GM12892 (cell line): ENCODE results near the gene RTN4.

Experiments
- POLR2A ChIP-seq: IDR thresholded peaks from 2 replicates; pipeline ENCODE4 v1.6.1; 2011; ENCODE audit warnings: low read depth, low read length, control low read depth
- TAF1 ChIP-seq: IDR thresholded peaks from 2 replicates; pipeline ENCODE4 v1.6.1; 2011; ENCODE audit warnings: low read depth, mild to moderate bottlenecking, control low read depth, low read length, borderline replicate concordance

- TF ChIP-seq POLR2A (no peak), TAF1 (no peak)
Observed at GRCh38 chr2:54964271-54964670, 86.0 kb downstream of the RTN4 start.
